Dedifferentiated amniotic fluid mesenchymal stem cell (primary cell): Measurements from ENCODE around the gene TSPAN13.
"Not testable (repeated sequence)": the region's sequence is repeated elsewhere in the genome, so short reads cannot be mapped to it uniquely, and the experiment has no call there.

Experiments used
- DNase-seq: peaks from one replicate; pipeline ENCODE4 v3.0.0-alpha.2; 2016; ENCODE audit errors: extremely low spot score

The TSPAN13 gene

GRCh38 chr7:16740996-16741395 is 12.6 kb upstream of the TSPAN13 start:
- DNase-seq: no peak

- DNase-seq: no peak
Observed at GRCh38 chr7:16741676-16742075, 11.9 kb upstream of the TSPAN13 start.

- DNase-seq: no peak
Observed at GRCh38 chr7:16742547-16742946, 11.0 kb upstream of the TSPAN13 start.

GRCh38 chr7:16743236-16743635 is 10.3 kb upstream of the TSPAN13 start:
- no peak for DNase-seq

GRCh38 chr7:16744518-16745250 is 8.9 kb upstream of the TSPAN13 start:
- DNase-seq: no peak

- no peak for DNase-seq
Observed at GRCh38 chr7:16745645-16746044, 7.9 kb upstream of the TSPAN13 start.

- DNase-seq: no peak
Observed at GRCh38 chr7:16747102-16747501, 6.5 kb upstream of the TSPAN13 start.

GRCh38 chr7:16753932-16754855 is 639 bp downstream of the TSPAN13 start:
- no peak for DNase-seq

- no peak for DNase-seq
Observed at GRCh38 chr7:16754856-16755317, 1.3 kb downstream of the TSPAN13 start.

- no peak for DNase-seq
Observed at GRCh38 chr7:16755397-16755796, 1.8 kb downstream of the TSPAN13 start.

- DNase-seq: no peak
Observed at GRCh38 chr7:16758036-16758435, 4.5 kb downstream of the TSPAN13 start.

- no peak for DNase-seq
Observed at GRCh38 chr7:16758631-16759611, 5.4 kb downstream of the TSPAN13 start.

- no peak for DNase-seq
Observed at GRCh38 chr7:16759840-16760239, 6.3 kb downstream of the TSPAN13 start.

GRCh38 chr7:16762177-16762576 is 8.6 kb downstream of the TSPAN13 start:
- DNase-seq: no peak

- no peak for DNase-seq
Observed at GRCh38 chr7:16764942-16765341, 11.4 kb downstream of the TSPAN13 start.

GRCh38 chr7:16765436-16765859 is 11.9 kb downstream of the TSPAN13 start:
- no peak for DNase-seq

GRCh38 chr7:16769994-16770393 is 16.4 kb downstream of the TSPAN13 start:
- not testable (repeated sequence) for DNase-seq

GRCh38 chr7:16770657-16771329 is 17.2 kb downstream of the TSPAN13 start:
- no peak for DNase-seq

- no peak for DNase-seq
Observed at GRCh38 chr7:16773326-16773725, 19.8 kb downstream of the TSPAN13 start.

GRCh38 chr7:16773884-16774283 is 20.3 kb downstream of the TSPAN13 start:
- DNase-seq: no peak

GRCh38 chr7:16774294-16774693 is 20.7 kb downstream of the TSPAN13 start:
- no peak for DNase-seq
